Adrenal gland (tissue), 5 donors: ENCODE data around the gene MID1.

Experiments used
- POLR2A ChIP-seq, 2 donors: fragments of 450-650 bp; IDR thresholded peaks; one replicate each; pipeline ENCODE4 v1.6.1; 2017; ENCODE audit warnings: antibody characterized with exemption in 2 of 2, mild to moderate bottlenecking in 2 of 2, moderate library complexity in 1 of 2
- TF ChIP-seq, protein P1 (sequence below), 6 experiments: fragments of 450-650 bp in 4 of 6; fragments of 200-600 bp in 2 of 6; sonication (generic) in 1 of 6; IDR thresholded peaks; 1 replicate in 5 of 6; 2 replicates in 1 of 6; pipeline versions ENCODE4 v1.5.1 to v1.8.0; 2016 to 2021; ENCODE audit warnings: antibody characterized with exemption in 6 of 6, mild to moderate bottlenecking in 2 of 6, moderate library complexity in 1 of 6
- donor health status: DM: no; HTN: no; CAD: no.

DNA sequence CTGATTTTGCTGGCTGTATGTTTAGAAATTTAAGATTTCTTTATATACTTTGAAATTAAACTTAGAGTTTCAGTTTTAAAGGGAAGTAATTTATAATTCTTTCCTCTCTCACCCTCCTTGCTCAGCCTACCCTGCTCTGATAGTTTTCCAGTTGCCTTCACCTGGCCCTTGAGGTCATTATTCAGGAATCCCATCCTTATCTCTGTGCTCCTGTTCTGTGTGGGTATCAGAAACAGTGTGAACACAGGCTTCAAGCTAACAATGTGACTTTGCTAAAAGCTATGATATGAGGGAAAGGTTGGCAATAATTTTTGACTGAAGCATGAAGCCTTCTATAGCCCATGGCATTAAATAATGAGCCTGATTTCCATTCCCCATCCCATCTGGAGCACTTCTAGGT is 128.1 kb downstream of the MID1 start:
- TF ChIP-seq, protein P1, sequence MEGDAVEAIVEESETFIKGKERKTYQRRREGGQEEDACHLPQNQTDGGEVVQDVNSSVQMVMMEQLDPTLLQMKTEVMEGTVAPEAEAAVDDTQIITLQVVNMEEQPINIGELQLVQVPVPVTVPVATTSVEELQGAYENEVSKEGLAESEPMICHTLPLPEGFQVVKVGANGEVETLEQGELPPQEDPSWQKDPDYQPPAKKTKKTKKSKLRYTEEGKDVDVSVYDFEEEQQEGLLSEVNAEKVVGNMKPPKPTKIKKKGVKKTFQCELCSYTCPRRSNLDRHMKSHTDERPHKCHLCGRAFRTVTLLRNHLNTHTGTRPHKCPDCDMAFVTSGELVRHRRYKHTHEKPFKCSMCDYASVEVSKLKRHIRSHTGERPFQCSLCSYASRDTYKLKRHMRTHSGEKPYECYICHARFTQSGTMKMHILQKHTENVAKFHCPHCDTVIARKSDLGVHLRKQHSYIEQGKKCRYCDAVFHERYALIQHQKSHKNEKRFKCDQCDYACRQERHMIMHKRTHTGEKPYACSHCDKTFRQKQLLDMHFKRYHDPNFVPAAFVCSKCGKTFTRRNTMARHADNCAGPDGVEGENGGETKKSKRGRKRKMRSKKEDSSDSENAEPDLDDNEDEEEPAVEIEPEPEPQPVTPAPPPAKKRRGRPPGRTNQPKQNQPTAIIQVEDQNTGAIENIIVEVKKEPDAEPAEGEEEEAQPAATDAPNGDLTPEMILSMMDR (IDR thresholded peaks at IDR 0.05), result no peak
- no peak for TF ChIP-seq POLR2A (IDR thresholded peaks at IDR 0.05)
